Fibroblast of skin of right quadriceps (primary cell): ENCODE data around the gene MLIP.
A peak's percentile ranks its signal among the peaks of the same experiment; 100 is the strongest.
"Not testable (repeated sequence)": the region's sequence is repeated elsewhere in the genome, so short reads cannot be mapped to it uniquely, and the experiment has no call there.

Experiments used
- DNase-seq: peaks from one replicate; pipeline ENCODE4 v3.0.0-alpha.2; 2013

Gene MLIP

DNA sequence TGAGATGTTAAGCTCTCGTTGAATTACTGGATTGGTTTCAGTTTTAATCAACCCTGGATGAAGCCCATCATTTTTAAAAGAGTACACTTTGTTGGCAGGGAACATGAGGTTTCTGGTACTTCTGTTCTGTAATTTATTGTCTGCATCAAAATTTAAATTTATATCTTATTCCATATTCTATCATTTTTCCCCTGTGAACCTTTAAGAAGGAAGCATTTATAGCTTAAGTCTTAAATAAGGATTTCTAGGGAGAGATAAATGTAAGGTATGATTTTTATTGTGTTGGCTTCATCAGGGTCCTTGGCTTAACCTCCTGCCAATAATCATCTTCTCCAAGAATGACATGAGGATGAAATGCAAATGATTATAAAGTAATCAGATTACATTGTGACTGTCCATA is 40.6 kb downstream of the MLIP start:
- DNase-seq = no peak

DNA sequence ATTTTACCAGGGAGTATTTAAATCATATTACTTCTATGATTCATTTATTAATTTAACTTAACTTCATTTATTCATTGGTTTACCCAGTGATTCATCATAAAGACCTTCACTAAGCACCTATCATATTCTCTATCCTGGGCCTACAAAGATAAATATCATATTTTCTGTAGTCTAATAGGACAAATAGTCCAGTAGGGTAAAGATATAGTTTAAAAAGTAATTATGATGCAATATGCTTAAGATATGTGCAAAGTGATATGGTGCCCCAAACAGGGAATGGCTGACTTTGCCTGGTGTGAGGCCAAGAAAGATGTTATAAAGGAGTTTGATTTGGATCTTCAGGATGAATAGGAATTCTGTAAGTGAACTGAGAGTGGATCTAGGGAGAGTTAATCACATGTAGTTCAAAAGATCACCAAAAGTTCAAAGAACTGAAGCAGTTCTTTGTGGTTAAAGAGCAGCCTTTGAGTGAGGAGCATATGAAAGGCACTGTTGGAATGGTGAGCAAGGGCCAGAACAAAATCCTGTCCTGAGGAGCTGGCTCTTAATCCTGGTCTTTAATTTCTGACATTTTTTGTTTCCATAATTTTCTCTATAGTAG is 45.5 kb downstream of the MLIP start:
- no peak for DNase-seq

DNA sequence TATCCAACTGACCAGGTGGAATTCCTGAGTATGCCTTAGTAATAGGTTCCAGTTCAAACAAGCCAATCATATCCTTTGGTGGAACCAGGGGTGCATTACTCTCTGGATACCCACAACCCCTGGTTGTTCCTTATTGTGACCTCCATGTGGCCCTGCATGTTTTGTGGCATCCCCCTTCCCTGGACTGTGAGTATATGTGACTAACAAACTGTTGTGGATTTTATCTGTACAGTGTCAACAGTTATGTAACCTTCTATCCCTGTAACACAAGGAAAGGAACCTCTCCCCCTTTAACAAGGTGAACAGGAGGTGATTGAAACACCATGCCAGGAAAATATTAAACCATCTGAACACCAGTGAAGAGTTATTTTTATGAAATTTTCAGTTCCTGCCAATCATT is 46.2 kb downstream of the MLIP start:
- DNase-seq = no peak

DNA sequence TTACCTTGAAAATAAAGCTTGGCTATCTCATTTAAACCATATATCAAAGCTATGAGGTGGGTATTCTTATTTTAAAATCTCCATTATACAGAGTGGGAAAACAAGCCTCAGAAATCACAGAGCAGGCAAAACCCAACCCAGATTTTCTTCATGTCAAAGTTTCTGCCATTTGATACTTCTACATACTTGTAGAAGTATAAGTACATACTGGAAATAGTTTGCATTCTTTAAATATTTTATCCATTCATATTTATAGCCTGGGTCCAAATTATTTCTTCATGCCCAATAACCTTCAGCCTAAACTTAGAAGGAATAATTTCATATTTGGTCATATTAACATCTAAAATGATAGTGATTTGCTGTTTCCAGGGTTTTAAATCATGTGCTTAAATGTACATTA is 61.8 kb downstream of the MLIP start:
- DNase-seq = peak; percentile 38

DNA sequence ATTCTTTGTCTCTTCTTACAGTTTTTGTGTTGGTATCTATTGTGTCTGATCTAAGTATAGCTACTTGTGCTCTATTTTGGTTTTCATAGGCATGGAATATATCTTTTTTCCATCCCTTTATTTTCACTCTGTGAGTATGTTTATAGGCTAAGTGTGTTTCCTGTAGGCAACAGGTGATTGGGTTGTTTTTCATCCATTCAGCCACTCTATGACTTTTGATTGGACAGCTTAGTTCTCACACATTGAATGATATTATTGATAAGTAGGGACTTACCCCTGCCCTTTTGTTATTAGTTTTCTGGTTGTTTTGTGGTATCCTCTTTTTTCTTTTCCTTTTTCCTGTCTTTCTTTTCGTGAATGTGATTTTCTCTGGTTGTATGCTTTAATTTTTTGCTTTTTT is 67.9 kb downstream of the MLIP start:
- DNase-seq = no peak

DNA sequence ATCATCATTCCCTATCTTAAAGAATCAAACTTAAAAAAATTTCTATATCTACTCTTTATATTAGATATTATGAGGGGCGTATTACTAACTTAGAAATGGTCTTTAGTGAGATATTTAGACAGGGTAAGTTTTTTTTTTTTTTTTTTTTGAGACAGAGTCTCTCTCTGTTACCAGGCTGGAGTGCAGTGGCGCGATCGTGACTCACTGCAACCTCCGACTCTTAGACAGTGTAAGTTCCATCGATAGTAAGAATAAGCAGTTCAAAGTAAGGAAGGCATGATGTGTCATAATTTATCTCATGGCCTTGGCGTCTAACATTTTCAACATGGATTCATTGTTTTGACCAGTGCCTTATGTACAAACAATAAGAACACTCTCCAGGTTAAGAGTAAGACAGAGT is 72.4 kb downstream of the MLIP start:
- DNase-seq = no peak

DNA sequence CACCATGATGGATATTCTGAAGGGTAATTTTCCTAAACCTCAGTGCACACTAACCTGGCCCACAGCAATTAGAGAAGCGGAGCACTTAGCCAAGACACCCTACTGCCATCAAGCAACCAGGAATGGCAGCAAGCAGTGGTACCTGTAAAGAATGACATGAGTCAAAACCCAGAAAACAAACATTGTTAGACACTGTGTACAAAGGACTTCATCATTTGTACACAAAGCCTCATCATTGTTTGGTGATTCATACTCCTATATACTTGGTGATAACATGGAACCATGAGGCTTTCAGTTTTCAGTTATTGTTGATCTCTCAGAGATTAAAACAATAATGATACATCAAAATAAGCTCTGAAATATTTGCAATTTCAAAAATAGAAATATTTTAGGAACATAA is 74.6 kb downstream of the MLIP start:
- DNase-seq = no peak

DNA sequence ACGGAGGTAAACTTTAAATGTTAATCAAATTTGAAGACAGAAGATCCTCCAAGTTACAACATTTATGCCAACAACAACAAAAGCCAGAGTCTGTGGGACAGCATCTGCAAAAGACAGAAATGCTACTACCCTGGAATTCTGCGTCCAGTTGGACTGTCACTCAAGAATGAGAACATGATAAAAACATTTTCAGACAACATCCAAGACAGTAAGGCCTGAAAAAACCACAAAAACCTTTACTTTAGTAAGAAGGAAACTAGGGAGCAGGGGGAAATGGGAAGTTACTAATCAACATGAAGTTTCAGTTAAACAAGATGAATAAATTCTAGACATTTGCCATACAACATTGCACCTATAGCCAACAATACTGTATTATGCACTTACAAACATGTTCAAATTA is 77.6 kb downstream of the MLIP start:
- no peak for DNase-seq

DNA sequence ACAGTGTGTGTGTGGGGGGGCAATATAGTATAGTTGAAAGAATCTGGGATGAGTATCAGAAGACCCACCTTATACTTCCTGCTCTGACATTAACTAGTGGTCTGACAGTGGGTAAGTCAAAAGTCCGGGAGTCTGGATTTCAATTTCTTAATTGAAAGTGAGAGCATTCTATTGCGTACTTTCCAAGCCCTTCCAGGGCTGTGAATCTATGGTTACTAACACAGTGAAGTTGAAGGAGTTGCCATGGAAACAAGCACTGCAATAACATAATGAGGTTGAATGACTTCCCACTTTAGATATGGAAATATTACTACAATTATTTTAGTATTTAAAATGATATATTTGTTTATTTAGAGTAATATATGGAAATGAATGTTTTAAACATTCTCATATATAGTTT is 80.2 kb downstream of the MLIP start:
- DNase-seq = peak; percentile 38

DNA sequence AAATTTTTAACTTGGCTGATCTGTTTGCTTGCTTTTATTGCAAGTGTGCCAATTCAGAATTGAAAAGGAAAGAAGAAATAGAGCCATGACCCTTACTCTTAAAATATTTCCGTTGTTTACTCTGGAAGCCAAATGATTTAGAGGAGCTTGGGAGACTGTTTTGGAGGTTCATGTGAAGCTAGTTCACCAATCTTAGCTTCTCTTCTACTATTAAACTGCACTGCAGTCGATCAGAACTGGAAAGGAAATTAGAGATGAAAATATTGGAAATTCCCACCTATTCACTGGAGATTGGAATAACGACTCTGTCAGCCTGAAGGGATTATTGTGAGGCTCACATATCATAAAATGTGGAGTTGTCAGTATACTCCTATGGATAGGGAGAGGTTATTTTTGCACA is 81.8 kb downstream of the MLIP start:
- DNase-seq = no peak

DNA sequence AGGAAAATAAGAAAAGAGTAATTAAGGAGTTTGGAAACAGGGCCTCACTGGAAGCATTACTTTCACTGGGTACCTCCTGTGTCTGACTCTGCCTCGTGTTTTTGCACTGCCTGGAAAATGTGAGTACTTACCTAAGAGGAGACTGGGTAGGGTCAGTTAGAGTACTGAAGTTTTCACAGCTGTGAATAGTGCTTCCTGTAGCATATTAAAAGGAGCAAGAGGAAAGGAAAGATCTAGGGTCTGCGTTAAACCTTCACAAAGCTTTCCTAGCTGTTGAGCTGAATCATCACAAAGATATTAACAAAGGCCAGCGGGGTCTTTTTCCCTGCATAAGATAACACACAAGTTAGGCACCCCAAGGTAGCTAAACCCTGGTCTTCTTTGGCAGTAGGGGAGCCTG is 82.3 kb downstream of the MLIP start:
- no peak for DNase-seq

DNA sequence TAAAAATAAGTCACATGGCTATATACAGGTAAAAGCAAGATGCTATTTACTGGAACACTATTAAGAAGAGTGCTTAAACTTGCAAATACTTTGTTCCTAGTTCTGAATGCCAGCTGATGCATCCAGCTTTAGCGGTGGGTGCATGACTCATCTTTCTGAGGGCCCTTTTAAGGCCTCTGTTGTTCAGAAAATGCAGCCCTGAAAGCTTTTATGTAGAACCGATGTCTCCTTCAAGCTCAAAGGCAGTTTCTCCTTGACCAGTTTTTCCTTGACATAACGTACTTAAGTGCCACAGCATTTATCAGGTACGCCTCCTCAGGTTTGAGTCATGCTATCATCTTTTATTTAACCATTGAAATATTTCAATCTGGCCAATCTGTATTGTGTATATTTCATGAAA is 82.8 kb downstream of the MLIP start:
- peak; percentile 52 for DNase-seq

DNA sequence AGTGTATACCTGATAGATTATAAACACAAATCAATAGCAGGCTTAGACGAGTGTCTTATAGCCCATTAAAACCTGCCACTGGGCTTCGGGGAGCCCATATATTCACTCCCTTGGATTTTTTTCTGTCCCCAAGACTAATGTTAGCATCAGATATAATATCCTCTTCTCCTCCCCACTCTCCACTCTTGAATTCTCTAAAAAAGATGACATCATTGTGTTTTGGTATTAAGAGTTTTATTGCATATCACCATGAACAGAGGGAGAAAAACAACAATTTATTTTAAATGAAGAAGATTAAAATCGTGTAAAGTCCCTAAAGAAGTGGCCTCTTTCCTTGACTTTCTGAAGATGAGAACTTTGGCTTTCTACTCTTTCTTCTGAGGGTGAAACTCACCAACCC is 84.4 kb downstream of the MLIP start:
- no peak for DNase-seq

DNA sequence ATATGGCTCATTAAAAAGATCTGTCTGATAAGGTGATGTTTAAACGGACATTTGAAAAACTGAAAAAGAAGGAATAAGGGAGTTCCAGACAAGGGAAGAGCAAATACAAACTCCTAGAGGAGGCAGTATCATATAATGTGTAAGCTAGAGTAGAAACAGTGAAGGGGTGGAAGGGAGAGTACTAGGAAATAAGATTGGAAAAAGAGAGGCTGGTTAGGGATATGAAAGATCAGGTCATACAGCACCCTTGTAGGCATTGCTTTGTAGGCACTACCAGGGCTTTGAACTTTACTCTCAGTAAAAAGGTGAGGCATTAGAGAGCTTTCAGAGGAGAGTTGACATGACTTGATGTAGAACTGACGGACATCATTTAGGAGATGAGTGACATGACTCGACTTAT is 85.7 kb downstream of the MLIP start:
- no peak for DNase-seq

DNA sequence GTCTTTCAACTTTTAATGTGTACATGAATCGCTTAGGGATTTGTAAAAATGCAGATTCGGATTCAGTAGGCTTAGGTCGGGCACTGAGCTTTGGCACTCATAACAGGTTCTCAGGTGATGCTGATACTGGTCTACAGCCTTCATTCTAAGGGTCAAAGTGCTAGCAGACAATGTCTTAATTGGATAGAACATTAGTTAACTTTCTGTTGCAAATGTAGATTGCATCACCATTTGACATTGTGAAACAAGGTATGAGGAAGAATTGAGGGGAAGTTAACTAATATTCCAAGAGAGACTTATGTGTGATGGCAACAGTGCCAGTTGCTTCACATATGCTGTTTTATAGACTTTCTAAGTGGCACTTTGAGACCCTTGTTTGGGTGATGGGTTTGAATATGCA is 86.9 kb downstream of the MLIP start:
- DNase-seq = no peak

DNA sequence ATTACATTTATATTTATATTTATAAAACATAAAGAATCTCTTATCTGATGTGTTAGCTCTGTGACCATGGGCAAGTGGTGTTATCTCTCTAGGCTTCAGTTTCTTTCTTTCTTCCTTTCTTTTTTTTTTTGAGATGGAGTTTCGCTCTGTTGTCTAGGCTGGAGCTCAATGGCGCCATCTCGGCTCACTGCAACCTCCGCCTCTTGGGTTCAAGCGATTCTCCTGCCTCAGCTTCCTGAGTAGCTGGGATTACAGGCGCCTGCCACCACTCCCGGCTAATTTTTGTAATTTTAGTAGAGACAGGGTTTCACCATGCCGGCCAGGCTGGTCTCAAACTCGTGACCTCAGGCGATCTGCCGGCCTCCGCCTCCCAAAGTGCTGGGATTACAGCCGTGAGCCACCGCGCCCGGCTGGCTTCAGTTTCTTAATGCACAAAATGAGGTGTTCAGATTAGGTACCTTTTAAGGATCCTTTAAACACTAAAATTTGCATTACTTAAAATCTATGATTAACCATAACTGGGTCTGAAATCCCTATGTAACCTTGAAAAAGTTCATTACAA is 92.3 kb downstream of the MLIP start:
- DNase-seq = not testable (repeated sequence)

DNA sequence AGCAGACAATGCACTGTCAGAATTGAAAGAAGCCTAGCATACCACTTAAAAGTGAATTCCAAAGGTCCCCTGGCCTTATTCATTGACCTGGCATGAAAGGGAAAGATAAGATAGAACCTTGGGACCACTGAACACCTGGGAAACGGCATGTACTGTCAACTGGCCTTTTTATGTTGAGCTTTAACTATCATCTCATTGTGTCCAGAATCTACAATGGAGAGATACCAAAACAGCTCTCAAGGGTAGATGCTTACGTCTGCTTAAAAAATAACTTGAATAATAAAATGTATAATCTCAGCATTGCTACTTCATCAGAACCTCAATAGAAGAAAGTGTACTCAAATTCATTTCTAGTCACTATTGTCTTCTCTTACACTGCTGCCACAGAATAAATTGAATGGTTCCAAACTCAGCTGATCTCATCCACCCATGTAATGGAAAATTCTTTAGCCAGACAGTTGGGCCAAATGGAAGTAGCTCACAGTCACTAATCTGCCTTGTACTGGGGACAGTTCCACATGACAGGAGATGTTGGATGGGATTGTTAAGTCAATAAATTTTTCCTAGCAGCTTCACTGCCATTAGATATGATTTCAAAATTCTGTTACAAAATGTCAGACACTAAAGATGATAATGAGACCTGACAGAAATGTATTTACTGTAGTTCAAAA is 93.8 kb downstream of the MLIP start:
- no peak for DNase-seq

DNA sequence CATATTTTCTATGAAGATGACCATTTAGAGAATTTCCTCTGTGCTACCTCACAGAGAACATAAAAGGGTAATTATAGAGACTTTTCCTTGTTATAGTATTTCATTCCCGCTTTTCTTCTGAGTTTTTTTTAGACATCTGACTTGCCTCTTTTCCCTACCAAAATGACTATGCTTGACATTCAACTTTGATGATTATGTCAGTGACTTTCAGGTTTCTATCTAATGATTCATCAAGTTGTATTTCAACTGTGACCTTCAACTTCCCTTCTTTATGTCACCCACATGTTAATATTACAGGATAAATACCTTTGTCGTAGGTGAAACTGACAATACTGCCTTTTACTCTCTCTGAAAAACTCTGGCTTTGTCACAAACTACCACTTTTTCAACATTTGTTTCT is 95.3 kb downstream of the MLIP start:
- no peak for DNase-seq

DNA sequence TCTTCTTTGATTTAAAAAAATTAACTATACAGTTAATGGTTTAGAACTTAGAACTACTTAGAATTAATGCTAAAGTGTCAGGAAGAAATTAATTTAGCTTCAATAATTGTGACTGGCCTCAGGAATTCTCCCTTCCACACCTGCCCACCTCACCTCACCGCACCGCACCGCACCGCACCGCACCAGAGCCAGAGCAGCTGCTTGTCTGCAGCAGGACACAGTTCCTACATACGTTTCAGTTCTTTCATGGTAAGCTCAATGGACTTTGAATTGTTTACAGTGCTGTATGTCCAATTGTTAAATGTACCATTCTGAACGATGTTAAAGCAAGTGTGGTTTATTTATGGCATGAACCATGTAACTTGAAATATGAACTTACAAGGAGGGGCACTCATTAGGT is 98.7 kb downstream of the MLIP start:
- DNase-seq = not testable (repeated sequence)

DNA sequence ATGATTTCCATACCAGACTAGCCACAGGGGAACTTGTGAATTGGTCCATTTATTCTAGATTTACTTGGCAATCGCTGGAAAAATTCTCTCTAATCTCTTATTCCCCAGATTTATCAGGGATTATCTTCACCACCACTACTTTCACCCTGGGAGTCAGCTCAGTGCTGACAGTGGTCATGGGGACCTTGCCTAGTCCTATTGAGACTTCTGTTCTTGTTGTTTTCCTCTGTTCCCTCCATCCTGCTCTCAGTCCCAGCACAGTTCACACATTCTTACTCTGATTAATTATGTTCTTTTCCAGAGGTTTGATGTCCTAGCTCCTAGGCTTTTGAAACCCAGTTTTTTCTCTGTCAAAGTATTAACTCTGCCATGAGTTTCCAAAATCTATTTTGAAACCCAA is 103.0 kb downstream of the MLIP start:
- no peak for DNase-seq

DNA sequence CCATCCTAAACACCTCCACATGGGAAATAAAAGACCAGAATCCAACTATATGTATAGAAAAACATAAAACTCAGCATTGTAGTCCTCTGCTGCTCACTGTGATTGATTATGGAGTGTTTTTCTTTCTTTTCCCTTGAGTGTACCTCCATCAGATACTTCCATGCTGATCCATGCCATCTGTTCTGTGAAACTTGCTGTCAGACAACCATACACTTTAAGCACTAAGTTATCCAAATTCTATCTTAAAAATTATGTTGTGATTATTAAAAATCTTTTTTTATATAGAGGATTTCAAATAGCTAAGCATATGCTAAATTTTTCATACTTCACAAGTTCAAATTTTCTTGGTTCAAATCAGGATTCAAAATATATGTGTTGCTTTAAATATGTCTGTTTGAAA is 105.1 kb downstream of the MLIP start:
- DNase-seq = no peak

DNA sequence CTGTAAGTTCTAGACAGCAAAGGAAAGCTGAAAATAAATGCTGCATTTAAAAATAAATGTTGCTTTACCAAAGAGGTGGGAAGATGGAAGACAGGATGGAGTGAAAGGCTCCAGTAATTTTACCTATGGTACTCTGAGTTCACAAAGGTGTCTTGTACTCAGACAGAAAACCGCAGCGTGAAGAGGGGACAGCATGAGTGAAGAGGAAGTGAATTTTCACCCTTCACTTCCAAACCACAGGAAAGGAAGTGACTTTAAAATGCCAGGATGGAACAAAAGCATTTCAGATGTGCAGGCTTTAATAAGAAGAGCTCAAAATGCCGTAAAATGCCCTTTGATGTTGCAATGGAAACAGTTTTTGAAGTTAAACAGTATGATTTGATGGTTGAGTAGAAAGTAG is 105.8 kb downstream of the MLIP start:
- no peak for DNase-seq

DNA sequence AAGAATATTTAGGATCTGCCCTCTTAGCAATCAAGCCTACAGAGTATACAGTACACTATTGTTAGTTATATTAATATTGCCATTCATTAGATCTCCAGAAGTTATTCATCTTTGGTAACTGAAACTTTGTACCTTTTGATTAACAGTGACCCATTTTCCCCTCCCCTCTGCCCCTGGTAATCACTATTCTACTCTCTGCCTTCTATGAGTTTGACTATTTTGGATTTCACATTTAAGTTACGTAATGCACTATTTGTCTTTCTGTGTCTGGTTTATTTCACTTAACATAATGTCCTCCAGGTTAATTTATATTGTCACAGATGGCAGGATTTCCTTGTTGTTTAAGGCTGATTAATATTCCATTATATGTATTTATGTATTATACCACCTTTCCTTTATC is 111.0 kb downstream of the MLIP start:
- DNase-seq = no peak

DNA sequence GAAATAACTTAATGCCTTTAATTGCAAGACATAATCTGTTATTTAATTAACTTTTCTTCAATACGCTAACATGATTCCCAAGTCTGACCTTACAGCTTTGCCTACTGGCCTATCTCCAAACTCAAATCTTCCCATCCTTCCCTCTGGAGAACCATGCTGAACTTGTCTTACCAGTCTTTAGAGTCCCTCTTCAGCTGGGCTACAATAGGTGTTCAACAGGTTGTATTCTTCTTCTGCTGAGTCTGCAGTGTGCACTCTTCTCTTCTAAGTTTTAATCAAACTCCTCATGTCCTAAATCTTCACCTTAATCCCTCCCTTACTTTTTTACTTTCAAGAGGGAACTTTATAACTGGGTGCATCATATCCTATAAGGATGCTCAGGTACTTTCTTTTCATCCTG is 121.5 kb downstream of the MLIP start:
- DNase-seq = no peak

DNA sequence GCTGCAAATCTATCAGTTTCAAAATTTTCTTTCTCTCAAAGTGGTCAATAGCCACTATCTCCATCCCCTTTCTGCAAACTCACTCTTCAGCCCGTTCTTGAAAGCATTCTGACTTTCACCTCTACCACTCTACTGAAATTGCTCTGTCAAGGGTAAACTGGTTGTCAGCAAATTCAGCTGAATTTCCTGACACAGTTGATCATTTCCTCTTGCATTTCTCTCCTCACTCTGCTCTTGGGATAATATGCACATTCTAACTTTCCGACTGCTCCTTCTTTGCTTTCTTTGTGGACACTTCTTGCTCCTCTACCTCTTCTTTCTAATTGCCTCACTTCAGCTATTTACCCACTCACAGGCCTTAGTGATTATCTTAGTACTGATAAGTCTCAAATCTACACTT is 123.3 kb downstream of the MLIP start:
- DNase-seq = no peak
